ENCODE measurements around the gene CCNB1IP1.
"Not testable (repeated sequence)": the region's sequence is repeated elsewhere in the genome, so short reads cannot be mapped to it uniquely, and the experiment has no call there.

CCNB1IP1 gene

GRCh38 chr14:20332431-20332787 lies 670 bp downstream of the CCNB1IP1 start:
- DNase-seq (ENCODE audit: low spot score) = peak; percentile 31

DNA sequence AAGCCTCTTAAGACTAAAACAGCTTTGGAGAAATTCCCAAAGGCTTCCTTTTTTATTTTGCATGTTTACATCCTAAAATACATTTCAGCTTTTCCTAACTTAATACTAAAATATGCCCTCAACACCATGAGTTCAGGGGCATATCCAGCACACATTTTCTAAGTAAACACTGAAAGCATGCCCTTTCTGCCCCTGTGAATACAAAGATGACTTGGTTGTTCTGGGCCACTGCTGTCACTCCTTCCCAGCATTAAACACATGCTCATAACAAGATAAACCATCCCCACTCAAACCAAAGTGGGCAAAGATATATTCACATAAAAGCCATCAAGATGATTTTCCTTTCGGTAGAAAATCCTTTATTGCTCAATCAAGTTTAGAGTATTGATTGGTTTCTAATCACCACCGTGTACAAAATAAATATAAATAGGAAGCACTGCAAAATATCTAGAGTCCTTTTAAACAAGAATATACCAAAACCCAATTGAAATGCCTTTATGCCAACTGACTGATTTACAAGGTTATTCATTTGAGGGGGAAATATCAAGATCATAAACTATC lies 1.9 kb downstream of the CCNB1IP1 start:
- no peak for DNase-seq (ENCODE audit: low spot score)

GRCh38 chr14:20329355-20329754 lies 3.7 kb downstream of the CCNB1IP1 start:
- DNase-seq (ENCODE audit: low spot score) = no peak

DNA sequence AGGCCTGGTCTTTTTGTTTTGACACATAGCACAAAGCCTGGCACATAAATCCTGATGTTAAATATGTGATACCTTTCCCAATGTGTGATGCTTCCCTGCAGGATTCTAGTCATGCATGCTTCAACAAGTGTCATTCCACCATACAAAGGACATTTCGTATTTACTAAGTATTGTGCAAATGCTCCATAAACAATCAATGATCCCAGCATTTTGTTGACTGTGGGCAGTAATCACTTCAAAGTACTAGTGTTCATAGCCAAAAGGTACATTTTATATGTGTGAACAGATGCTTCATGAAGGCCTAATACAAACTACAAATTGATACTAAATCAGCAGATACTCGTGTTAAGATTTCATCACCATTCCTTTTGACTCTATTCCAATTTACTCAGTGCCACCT lies 4.4 kb downstream of the CCNB1IP1 start:
- DNase-seq (ENCODE audit: low spot score) = no peak

DNA sequence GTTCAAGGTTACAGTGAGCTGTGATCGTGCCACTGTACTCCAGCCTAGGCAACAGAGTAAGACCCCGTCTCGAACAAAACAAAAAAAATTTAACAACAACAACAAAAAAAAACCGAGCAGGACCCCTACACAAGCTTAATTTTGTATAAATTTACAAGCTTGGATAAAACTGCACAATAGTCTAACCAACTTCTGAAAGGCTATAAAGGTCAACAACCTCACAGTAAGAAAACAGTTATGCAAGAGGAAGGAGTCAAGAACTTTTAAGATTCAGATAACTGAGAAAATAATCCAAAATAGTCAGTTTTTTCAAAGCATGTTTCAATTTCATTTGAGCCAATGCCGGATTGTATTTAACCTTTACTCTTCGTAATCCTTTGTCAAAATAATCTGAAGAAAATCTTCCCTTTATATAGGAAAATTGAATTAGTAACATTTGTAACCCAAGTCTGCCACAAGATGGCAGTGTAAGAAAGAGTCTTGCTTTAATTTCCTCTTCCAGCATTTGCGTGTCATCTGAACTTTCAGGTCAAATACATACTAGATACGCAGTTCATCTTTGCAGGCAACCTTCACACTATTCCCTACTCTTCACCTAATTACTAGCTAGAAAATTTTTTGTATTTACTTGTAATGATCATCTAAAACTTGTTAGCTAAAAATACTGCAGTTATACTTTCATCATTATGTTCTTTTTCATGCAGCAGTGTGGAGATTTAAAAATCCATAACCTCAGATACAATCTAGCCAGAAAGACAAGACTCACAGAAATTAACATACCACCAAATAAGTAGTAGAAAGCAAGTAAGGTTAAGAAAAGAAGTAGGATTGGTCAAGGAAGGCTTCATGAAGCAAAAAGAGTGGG lies 5.8 kb downstream of the CCNB1IP1 start:
- DNase-seq (ENCODE audit: low spot score) = peak; percentile 87

GRCh38 chr14:20317720-20318119 lies 15.4 kb downstream of the CCNB1IP1 start:
- no peak for DNase-seq (ENCODE audit: low spot score)

DNA sequence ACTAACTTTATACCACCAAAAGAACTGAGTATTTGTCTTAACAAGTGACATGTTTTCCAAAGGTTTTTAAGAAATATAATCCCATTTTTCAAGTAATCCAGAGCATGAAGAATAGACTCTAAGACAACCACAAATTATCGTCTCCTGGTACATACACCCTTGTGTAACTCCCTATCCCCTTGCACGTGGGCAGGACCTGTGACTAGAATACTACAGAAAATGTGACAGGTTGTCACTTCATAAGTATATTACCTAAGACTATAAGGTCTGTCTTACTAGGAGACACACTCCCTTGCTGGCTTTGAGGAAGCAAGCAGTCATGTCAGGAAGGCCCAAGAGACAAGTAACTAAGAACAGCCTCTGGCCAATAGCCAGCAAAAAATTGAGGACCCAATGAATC lies 19.1 kb downstream of the CCNB1IP1 start:
- DNase-seq (ENCODE audit: low spot score) = no peak

GRCh38 chr14:20306079-20306423 lies 27.0 kb downstream of the CCNB1IP1 start:
- no peak for DNase-seq (ENCODE audit: low spot score)

DNA sequence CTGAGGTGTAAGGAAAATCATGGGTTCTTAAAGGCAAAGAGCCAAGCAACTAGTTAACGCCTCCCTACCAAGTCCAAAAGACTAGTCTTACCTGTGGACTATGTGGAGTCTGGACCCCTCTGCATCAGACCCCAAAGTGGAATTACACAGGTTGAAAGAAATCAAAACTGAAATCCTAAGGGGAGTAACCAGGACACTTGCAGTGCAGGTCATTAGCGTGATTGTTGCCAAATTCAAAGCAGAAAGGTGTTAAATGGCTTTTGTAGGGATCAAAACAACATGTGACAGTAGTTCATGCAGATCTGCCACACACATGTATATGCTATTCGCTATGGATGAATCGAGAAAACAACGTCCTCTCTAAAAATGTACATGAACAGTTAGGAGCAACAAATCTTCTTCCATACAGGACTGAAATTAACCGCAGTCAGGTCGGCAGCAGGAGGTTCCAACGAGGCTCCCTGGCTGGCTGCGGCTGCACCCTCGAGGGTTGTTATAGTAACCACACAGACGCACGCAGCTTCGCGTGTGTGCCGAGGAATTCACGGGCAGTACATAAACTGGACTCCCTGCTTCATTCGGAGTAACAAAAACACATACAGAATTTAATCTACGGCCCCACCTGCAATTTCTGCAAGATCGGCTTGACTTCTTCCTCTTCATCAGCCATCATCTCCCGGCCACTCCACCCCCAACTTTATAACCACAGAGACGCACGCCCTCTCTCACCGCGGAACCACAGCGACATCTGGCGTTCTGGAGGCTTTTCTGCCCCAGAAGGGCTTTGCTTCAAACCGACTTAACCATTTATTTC lies 27.6 kb downstream of the CCNB1IP1 start, which contains the start of gene TTC5:
Gene TTC5 (minus strand): TSS at position 687 of the 814 bp plus-strand sequence. CDS start 14 bp downstream, at position 673.
- peak; percentile 86 for DNase-seq (ENCODE audit: low spot score)

- no peak for DNase-seq (ENCODE audit: low spot score)
These were observed 30.9 kb downstream of the CCNB1IP1 start for GRCh38 chr14:20302042-20302755.

DNA sequence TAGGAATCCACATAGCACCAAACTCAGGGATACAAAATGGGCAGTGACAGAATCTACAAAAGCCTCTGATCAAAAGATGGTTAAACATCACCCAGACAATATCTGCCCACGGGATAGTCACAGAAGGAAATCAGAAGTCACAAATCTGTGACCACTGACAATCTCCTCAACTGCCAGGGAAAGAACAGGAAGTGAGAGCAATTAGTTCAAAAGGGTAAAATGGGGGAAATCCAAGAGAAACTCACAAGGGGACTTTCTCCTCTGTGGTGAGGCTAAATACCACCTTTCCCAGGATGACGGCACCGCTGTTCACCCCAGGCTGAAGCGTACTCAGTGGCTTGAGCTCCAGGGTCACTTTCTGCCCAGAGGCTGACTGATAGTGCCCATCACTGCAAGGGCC lies 38.0 kb downstream of the CCNB1IP1 start:
- DNase-seq (ENCODE audit: low spot score) = no peak

- no peak for DNase-seq (ENCODE audit: low spot score)
These were observed 38.4 kb downstream of the CCNB1IP1 start for GRCh38 chr14:20294636-20295035.

- DNase-seq (ENCODE audit: low spot score) = not testable (repeated sequence)
These were observed 51.1 kb downstream of the CCNB1IP1 start for GRCh38 chr14:20281998-20282397.

DNA sequence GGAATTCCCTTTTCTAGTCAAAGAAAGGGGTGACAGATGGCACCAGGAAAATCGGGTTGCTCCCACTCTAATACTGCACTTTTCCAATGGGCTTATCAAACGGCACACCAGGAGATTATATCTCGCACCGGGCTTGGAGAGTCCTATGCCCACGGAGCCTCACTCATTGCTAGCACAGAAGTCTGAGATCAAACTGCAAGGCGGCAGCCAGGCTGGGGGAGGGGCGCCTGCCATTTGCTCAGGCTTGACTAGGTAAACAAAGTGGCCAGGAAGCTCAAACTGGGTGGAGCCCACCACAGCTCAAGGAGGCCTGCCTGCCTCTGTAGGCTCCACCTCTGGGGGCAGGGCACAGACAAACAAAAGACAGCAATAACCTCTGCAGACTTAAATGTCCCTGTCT lies 52.8 kb downstream of the CCNB1IP1 start:
- not testable (repeated sequence) for DNase-seq (ENCODE audit: low spot score)

DNA sequence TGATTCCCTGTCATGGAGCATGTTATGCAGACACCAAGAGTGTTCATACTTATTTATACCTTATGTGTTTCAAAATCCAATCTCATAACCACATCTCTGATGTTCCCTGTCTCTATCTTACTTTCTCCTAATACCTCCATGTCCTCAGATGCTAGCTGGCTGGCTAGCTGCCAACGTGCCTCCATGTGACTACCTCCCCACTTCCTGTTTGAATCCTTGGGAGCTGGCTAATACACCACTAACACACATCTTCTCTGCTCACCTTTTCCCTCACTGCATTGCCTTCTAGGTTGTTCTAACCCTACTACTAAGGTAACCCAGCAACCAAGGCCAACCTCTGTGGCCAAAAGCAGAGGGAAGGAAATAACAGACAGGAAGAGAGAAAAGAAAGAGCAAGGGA lies 54.7 kb downstream of the CCNB1IP1 start:
- no peak for DNase-seq (ENCODE audit: low spot score)

DNA sequence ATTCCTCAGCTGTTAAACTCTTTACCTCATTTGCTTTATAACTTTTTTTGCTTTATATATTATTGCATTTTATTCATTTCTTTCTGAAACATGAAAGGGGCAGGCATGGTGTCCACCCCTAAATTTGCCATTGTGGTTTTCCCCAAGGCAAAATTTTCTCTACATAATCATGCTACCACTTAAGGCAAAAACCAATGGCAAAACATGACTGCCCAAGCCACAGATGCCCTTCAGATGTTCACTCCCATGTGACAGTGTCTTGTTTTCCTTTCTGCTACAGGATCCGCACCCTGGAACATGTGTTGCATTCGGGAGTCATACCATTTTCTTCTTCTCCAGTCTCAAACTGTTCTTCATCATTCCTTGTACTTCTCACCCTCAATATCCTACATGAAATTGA lies 55.7 kb downstream of the CCNB1IP1 start:
- no peak for DNase-seq (ENCODE audit: low spot score)

DNA sequence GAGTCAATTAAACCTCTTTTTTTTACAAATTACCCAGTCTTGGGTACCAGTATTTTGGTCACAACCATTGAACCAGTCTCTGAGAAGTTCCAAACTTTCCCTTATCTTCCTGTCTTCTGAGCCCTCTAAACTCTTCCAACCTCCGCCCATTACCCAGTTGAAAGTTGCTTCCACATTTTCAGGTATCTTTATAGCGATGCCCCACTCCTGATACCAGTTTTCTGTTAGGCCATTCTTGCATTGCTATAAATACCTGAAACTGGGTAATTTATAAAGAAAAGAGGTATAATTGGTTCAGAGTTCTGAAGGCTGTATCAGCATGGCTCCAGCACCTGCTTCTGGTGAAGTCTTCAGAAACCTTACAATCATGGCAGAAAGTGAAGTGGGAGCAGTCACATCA lies 59.0 kb downstream of the CCNB1IP1 start:
- DNase-seq (ENCODE audit: low spot score) = no peak

GRCh38 chr14:20264361-20264760 lies 68.7 kb downstream of the CCNB1IP1 start:
- not testable (repeated sequence) for DNase-seq (ENCODE audit: low spot score)

DNA sequence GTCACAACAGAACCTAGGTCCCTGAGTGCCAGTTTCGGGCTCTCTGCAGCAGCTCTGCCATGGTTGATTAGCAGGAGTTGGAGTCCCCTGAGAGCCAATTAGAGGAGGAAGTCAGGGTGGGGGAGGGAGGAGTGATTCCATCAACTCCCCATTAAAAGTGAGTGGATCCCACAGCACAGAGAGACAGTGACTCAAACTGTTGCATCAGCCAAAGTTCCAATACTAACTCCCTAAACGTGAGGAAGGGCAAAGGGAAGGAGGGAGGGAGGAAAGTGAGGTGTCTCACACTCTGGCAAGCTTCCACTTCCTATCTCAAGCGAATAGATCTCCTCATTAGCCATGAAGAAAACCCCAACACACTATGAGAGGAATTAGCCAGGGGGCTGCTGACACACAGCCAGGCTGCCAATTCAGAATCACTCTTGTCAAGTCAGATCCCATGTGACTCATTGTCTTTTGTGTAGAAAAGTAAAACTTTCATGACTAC lies 70.4 kb downstream of the CCNB1IP1 start:
- no peak for DNase-seq (ENCODE audit: low spot score)
